ENCODE data around the gene GSTA4.

DNA sequence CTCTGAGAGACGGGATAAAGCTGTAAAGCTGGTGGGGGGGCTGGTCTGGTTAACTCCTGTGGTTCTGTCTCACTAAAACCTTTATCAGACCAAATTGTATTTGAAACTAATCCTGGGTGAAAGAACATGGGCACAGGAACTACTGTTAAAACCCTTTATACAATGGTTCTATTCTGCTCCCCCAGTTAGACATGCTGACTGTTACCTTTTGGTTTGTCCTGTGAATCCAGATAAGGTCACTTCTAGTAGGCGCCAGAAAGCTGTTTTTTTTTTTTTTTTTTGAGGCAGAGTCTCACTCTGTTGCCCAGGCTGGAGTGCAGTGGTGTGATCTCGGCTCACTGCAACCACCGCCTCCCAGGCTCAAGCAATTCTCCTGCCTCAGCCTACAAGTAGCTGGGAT lies 29.7 kb downstream of the GSTA4 start:
- TF ChIP-seq CTCF (IDR thresholded peaks at IDR 0.05; ENCODE audit: low read depth, low read length, poor library complexity, severe bottlenecking) (no peak), EZH2phosphoT487 (IDR thresholded peaks at IDR 0.05; ENCODE audit: borderline replicate concordance, low read length) (no peak)

All from DOHH2 (cell line).